ENCODE data around the gene DNASE2B.

Gene DNASE2B

DNA sequence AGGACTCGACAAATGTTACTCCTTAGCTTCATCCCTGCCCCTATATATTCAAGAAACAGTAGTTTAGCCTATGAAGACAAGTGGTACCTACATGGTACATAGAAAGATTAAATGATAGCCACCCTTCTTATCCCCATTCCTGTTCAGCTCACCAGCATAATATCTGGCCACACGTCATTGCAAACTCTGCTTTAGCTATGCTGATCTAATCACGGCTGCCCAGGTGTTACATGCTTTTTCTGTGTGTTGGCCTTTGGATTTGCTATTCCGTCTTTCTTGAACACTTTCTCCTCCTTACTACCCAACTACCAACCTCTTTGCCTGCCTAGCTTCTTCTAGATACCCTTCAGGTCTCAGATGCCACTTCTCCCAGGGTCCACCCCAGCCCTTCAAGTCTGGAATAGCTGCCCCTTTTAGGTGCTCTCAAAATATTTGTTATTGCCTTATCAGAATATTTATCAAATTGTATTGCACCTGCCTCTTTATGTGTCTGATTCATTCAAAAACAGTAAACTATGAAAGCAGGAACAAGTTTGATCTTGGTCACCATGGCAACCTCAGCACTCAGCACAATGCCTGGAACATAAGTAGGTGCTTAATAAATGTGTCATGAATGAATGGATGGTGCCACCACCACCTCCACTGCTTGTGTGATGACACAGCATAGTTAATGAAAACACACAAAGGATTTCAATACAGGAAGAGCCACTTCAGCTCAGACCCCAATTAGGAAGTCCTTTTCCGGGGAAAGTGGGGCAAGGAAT lies 11.4 kb upstream of the DNASE2B start:
- no peak overlapping the region for H3K27ac ChIP-seq (ENCODE audit: low read length, poor library complexity, severe bottlenecking)
- no peak overlapping the region for H2AFZ ChIP-seq (ENCODE audit: low read depth, low read length)
- no peak overlapping the region for H2AK5ac ChIP-seq (ENCODE audit: low read length, severe bottlenecking)
- WGBS: 71% methylated on average over 4 of the region's 5 CpGs
- H2BK5ac ChIP-seq (ENCODE audit: low read depth, low read length, poor library complexity, severe bottlenecking): no peak overlapping the region
- H2BK120ac ChIP-seq (ENCODE audit: low read depth, low read length): no peak overlapping the region
- H4K8ac ChIP-seq (ENCODE audit: low read length): peak overlapping the region; percentile 24
- no peaks in the 10 kb centered on the region for H3K9me3 ChIP-seq (ENCODE audit: control insufficient read depth, low read length)
- H3K36me3 ChIP-seq (ENCODE audit: control insufficient read depth in 1 of 2, insufficient read depth in 2 of 2, low read depth in 1 of 2, low read length in 2 of 2): no peaks in the 10 kb centered on the region
- H3K4me1 ChIP-seq (ENCODE audit: control insufficient read depth, insufficient read depth, low read depth, low read length): peaks cover 4% of the 10 kb centered on the region
- H3K4me3 ChIP-seq (ENCODE audit: insufficient read depth in 1 of 2, low read depth in 1 of 2, low read length in 2 of 2): no peak overlapping the region
- H3K4me2 ChIP-seq (ENCODE audit: low read length, poor library complexity, severe bottlenecking): no peak overlapping the region
- H3K18ac ChIP-seq (ENCODE audit: low read depth in 1 of 2, low read length in 2 of 2): no peak overlapping the region
- no peak for DNase-seq
- no peak overlapping the region for H3K4ac ChIP-seq (ENCODE audit: low read depth in 1 of 2, low read length in 2 of 2)
- H3K14ac ChIP-seq (ENCODE audit: low read length in 2 of 2): no peak overlapping the region
- no peak overlapping the region for H3K23ac ChIP-seq (ENCODE audit: low read length in 2 of 2)
- H2BK15ac ChIP-seq (ENCODE audit: low read depth, poor library complexity, severe bottlenecking): no peak overlapping the region
- H4K91ac ChIP-seq (ENCODE audit: low read length): no peak overlapping the region
- H3K79me1 ChIP-seq (replicated peaks; ENCODE audit: low read length, poor library complexity, severe bottlenecking): no peaks in the 10 kb centered on the region
- no peak overlapping the region for H3K9ac ChIP-seq (ENCODE audit: low read length)
- H3K27me3 ChIP-seq (ENCODE audit: control insufficient read depth in 1 of 2, insufficient read depth in 1 of 2, low read length in 2 of 2): no peaks in the 10 kb centered on the region
- H2BK12ac ChIP-seq (ENCODE audit: low read length in 2 of 2): no peak overlapping the region

DNA sequence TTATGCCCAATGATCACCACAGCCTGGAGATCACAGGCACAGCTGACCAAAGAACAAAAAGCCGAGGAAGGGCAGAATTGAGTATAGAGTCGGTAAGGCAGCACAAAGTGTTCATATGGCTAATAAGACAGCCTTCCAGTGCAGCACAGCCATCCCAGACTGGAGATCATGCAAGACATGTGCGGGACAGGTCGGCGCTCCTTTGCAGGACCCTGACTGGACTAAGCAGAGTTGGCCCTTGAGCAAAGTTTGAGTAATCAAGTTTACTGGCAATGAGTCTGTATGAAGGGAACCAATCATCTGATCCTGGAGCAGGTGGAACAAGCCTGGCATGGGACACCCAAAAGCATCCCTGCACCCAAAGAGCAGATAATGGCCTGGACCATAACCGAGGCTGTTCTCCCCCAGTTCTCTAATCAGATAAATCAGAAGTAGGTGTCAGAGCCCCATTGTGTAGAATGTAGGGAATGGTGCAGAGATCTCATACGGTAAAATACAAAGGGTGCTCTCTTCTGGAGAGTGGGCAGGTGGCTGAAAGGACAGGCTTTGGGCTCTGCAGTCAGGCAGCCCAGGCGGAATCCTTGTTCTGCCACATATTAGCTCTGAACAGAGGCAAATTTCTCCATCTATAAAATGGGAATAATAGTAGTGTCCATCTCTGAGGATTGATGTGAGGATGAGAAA lies 10.7 kb upstream of the DNASE2B start:
- no peaks in the 10 kb centered on the region for H3K9me3 ChIP-seq (ENCODE audit: control insufficient read depth, low read length)
- no peak overlapping the region for H3K18ac ChIP-seq (ENCODE audit: low read depth in 1 of 2, low read length in 2 of 2)
- no peak overlapping the region for H2BK12ac ChIP-seq (ENCODE audit: low read length in 2 of 2)
- H2BK15ac ChIP-seq (ENCODE audit: low read depth, poor library complexity, severe bottlenecking): no peak overlapping the region
- H3K4me3 ChIP-seq (ENCODE audit: insufficient read depth in 1 of 2, low read depth in 1 of 2, low read length in 2 of 2): no peak overlapping the region
- H3K27ac ChIP-seq (ENCODE audit: low read length, poor library complexity, severe bottlenecking): no peak overlapping the region
- H3K36me3 ChIP-seq (ENCODE audit: control insufficient read depth in 1 of 2, insufficient read depth in 2 of 2, low read depth in 1 of 2, low read length in 2 of 2): no peaks in the 10 kb centered on the region
- peak overlapping the region; percentile 48 for H4K8ac ChIP-seq (ENCODE audit: low read length)
- H3K4ac ChIP-seq (ENCODE audit: low read depth in 1 of 2, low read length in 2 of 2): no peak overlapping the region
- H4K91ac ChIP-seq (ENCODE audit: low read length): no peak overlapping the region
- no peak overlapping the region for H2AFZ ChIP-seq (ENCODE audit: low read depth, low read length)
- no peak for DNase-seq
- no peak overlapping the region for H3K14ac ChIP-seq (ENCODE audit: low read length in 2 of 2)
- WGBS: 85% methylated on average over 8 of the region's 8 CpGs
- H2BK5ac ChIP-seq (ENCODE audit: low read depth, low read length, poor library complexity, severe bottlenecking): no peak overlapping the region
- H2AK5ac ChIP-seq (ENCODE audit: low read length, severe bottlenecking): no peak overlapping the region
- H3K4me1 ChIP-seq (ENCODE audit: control insufficient read depth, insufficient read depth, low read depth, low read length): peaks cover 4% of the 10 kb centered on the region
- no peaks in the 10 kb centered on the region for H3K79me1 ChIP-seq (replicated peaks; ENCODE audit: low read length, poor library complexity, severe bottlenecking)
- no peak overlapping the region for H3K4me2 ChIP-seq (ENCODE audit: low read length, poor library complexity, severe bottlenecking)
- no peaks in the 10 kb centered on the region for H3K27me3 ChIP-seq (ENCODE audit: control insufficient read depth in 1 of 2, insufficient read depth in 1 of 2, low read length in 2 of 2)
- no peak overlapping the region for H2BK120ac ChIP-seq (ENCODE audit: low read depth, low read length)
- no peak overlapping the region for H3K9ac ChIP-seq (ENCODE audit: low read length)
- H3K23ac ChIP-seq (ENCODE audit: low read length in 2 of 2): no peak overlapping the region

DNA sequence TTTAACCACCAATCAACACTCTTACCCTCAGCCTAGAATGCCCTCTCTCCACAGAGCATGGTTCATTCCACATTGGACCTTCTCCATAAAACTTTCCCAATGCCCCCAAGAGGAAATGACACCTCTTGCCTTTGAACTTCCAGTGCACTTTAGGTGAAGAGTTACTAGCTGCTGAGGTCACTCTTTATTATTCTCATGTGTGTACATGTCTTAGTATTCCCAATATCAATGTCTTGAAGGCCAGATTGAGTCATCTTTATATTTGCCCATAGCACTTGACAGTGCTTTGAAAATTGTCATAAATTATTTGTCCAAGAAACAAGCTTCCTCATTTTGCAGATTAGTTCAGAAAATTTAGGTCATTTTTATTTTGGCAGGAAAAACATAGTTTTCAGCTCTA lies 8.1 kb upstream of the DNASE2B start:
- Histone ChIP-seq H2BK15ac (ENCODE audit: low read depth, poor library complexity, severe bottlenecking) (no peak overlapping the region), H3K14ac (ENCODE audit: low read length in 2 of 2) (no peak overlapping the region), H3K18ac (ENCODE audit: low read depth in 1 of 2, low read length in 2 of 2) (no peak overlapping the region), H3K4me2 (ENCODE audit: low read length, poor library complexity, severe bottlenecking) (no peak overlapping the region), H2AK5ac (ENCODE audit: low read length, severe bottlenecking) (no peak overlapping the region), H3K4me1 (ENCODE audit: control insufficient read depth, insufficient read depth, low read depth, low read length) (peaks cover 4% of the 10 kb centered on the region), H2BK5ac (ENCODE audit: low read depth, low read length, poor library complexity, severe bottlenecking) (no peak overlapping the region), H2AFZ (ENCODE audit: low read depth, low read length) (no peak overlapping the region), H2BK12ac (ENCODE audit: low read length in 2 of 2) (no peak overlapping the region), H3K9ac (ENCODE audit: low read length) (no peak overlapping the region), H3K27me3 (ENCODE audit: control insufficient read depth in 1 of 2, insufficient read depth in 1 of 2, low read length in 2 of 2) (no peaks in the 10 kb centered on the region), H3K9me3 (ENCODE audit: control insufficient read depth, low read length) (no peaks in the 10 kb centered on the region), H4K91ac (ENCODE audit: low read length) (no peak overlapping the region), H4K8ac (ENCODE audit: low read length) (no peak overlapping the region), H3K27ac (ENCODE audit: low read length, poor library complexity, severe bottlenecking) (no peak overlapping the region), H3K23ac (ENCODE audit: low read length in 2 of 2) (no peak overlapping the region), H2BK120ac (ENCODE audit: low read depth, low read length) (no peak overlapping the region), H3K79me1 (replicated peaks; ENCODE audit: low read length, poor library complexity, severe bottlenecking) (no peaks in the 10 kb centered on the region), H3K4me3 (ENCODE audit: insufficient read depth in 1 of 2, low read depth in 1 of 2, low read length in 2 of 2) (no peak overlapping the region), H3K36me3 (ENCODE audit: control insufficient read depth in 1 of 2, insufficient read depth in 2 of 2, low read depth in 1 of 2, low read length in 2 of 2) (no peaks in the 10 kb centered on the region), H3K4ac (ENCODE audit: low read depth in 1 of 2, low read length in 2 of 2) (no peak overlapping the region)
- no peak for DNase-seq

DNA sequence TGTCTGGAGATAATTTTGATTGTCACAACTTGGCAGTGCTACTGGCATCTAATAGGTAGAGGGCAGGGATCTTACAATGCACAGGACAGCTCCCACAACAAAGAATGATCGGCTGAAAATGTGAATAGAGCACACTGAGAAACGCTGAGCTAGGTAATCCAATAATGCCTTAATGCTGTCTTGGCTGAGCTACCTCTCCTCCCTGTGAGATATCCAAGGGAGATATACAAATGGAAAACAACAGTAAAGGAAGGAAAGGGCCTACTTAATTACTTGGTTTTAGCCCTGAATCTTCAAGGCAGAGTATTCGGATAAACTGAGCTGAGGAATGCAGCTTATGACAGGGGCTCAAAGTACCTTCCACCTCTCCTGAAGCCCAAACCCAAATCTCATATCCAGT lies 2.9 kb downstream of the DNASE2B start:
- no peaks in the 10 kb centered on the region for H3K36me3 ChIP-seq (ENCODE audit: control insufficient read depth in 1 of 2, insufficient read depth in 2 of 2, low read depth in 1 of 2, low read length in 2 of 2)
- H3K4me2 ChIP-seq (ENCODE audit: low read length, poor library complexity, severe bottlenecking): no peak overlapping the region
- no peak overlapping the region for H2AK5ac ChIP-seq (ENCODE audit: low read length, severe bottlenecking)
- no peak overlapping the region for H3K14ac ChIP-seq (ENCODE audit: low read length in 2 of 2)
- no peak overlapping the region for H2BK12ac ChIP-seq (ENCODE audit: low read length in 2 of 2)
- no peak overlapping the region for H2BK15ac ChIP-seq (ENCODE audit: low read depth, poor library complexity, severe bottlenecking)
- no peak for DNase-seq
- no peaks in the 10 kb centered on the region for H3K9me3 ChIP-seq (ENCODE audit: control insufficient read depth, low read length)
- H2BK120ac ChIP-seq (ENCODE audit: low read depth, low read length): no peak overlapping the region
- H3K9ac ChIP-seq (ENCODE audit: low read length): no peak overlapping the region
- H3K27me3 ChIP-seq (ENCODE audit: control insufficient read depth in 1 of 2, insufficient read depth in 1 of 2, low read length in 2 of 2): no peaks in the 10 kb centered on the region
- no peak overlapping the region for H3K27ac ChIP-seq (ENCODE audit: low read length, poor library complexity, severe bottlenecking)
- H3K4me3 ChIP-seq (ENCODE audit: insufficient read depth in 1 of 2, low read depth in 1 of 2, low read length in 2 of 2): no peak overlapping the region
- WGBS: 92% methylated on average over 3 of the region's 3 CpGs
- H3K23ac ChIP-seq (ENCODE audit: low read length in 2 of 2): no peak overlapping the region
- H3K79me1 ChIP-seq (replicated peaks; ENCODE audit: low read length, poor library complexity, severe bottlenecking): no peaks in the 10 kb centered on the region
- no peak overlapping the region for H3K4ac ChIP-seq (ENCODE audit: low read depth in 1 of 2, low read length in 2 of 2)
- no peak overlapping the region for H2BK5ac ChIP-seq (ENCODE audit: low read depth, low read length, poor library complexity, severe bottlenecking)
- no peak overlapping the region for H2AFZ ChIP-seq (ENCODE audit: low read depth, low read length)
- H4K8ac ChIP-seq (ENCODE audit: low read length): no peak overlapping the region
- no peak overlapping the region for H3K18ac ChIP-seq (ENCODE audit: low read depth in 1 of 2, low read length in 2 of 2)
- no peak overlapping the region for H4K91ac ChIP-seq (ENCODE audit: low read length)
- H3K4me1 ChIP-seq (ENCODE audit: control insufficient read depth, insufficient read depth, low read depth, low read length): no peaks in the 10 kb centered on the region
